ENCODE measurements around the gene MIEF1. TPM values are rescaled to one million over a fixed set of nuclear protein-coding genes. Genes with fewer than 3 reads are reported as not detected.

MIEF1 gene
- total RNA-seq, 2 donors from 2014 or later, result 18.8 to 36.9 TPM

DNA sequence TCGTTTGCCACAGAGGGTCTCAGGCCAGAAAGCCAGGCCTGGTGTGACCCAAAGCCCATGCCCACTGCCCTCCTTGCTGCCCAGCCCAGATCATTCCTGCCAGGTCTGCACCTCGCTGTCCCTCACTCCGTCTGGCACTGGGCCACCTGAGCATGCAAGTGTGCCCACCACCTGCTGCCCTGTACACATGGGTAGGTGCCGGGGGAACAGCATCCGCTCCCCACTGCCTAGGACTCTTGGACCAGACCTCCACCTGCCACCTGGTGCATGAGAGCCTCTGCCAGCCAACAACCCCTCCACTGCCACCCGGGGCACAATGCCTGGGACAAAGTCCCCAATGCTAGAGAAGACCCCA lies 32.8 kb upstream of the MIEF1 start:
- Histone ChIP-seq H3K27ac (no peak overlapping the region), H3K9me3 (no peaks in the 10 kb centered on the region), H3K4me3 (no peak overlapping the region), H3K4me1 (ENCODE audit: control insufficient read depth in 1 of 2, low read depth in 2 of 2) (peaks cover 0 to 5% of the 10 kb centered on the region in 2 donors), H3K27me3 (replicated peaks; ENCODE audit: insufficient read depth) (no peaks in the 10 kb centered on the region), H3K36me3 (no peaks in the 10 kb centered on the region)
- DNase-seq (ENCODE audit: low spot score), result no peak
- TF ChIP-seq, protein P1, sequence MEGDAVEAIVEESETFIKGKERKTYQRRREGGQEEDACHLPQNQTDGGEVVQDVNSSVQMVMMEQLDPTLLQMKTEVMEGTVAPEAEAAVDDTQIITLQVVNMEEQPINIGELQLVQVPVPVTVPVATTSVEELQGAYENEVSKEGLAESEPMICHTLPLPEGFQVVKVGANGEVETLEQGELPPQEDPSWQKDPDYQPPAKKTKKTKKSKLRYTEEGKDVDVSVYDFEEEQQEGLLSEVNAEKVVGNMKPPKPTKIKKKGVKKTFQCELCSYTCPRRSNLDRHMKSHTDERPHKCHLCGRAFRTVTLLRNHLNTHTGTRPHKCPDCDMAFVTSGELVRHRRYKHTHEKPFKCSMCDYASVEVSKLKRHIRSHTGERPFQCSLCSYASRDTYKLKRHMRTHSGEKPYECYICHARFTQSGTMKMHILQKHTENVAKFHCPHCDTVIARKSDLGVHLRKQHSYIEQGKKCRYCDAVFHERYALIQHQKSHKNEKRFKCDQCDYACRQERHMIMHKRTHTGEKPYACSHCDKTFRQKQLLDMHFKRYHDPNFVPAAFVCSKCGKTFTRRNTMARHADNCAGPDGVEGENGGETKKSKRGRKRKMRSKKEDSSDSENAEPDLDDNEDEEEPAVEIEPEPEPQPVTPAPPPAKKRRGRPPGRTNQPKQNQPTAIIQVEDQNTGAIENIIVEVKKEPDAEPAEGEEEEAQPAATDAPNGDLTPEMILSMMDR (IDR thresholded peaks at IDR 0.05), result no peak
- no peak for ATAC-seq (ENCODE audit: insufficient number of reproducible peaks, low FRiP score, low read depth)

DNA sequence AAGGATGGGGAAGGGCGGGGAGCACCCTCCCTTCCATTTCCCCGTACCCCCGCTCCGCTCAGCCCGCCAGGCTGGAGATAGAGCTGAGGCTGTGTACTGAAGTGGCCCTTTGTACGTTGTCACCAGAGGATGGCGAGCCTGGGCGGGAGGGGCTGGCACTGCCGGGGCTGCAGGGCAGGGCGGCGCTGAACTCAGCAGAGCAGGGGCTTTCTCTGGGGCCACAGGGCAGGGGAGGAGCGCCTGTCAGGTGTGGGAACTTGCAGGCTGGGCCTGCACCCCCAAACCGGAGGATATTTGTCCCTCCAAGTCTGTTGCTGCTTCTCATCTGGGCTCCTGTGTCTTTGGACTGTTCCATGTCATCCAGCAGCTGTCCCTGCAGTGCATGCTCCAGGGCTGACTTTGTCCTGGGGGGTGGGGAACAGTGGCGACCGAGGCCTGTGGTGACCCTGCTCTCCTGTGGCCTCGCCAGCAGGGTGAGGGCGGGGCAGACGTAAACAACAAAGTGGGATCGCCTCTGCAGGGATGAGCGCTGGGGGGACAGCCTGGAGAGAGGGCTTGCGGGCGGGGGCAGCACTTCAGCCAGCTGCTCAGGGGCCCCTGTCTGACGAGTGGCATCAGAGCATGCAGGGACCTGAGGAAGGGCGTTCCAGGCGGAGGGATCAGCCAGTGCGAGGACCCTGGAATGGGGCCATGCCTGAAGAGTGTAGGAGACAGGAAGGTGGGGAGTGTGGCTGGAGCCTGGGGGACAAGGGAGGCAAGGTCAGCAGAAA lies 32.2 kb upstream of the MIEF1 start:
- Histone ChIP-seq H3K27ac (no peak overlapping the region), H3K4me1 (ENCODE audit: control insufficient read depth in 1 of 2, low read depth in 2 of 2) (peaks cover 0 to 5% of the 10 kb centered on the region in 2 donors)

DNA sequence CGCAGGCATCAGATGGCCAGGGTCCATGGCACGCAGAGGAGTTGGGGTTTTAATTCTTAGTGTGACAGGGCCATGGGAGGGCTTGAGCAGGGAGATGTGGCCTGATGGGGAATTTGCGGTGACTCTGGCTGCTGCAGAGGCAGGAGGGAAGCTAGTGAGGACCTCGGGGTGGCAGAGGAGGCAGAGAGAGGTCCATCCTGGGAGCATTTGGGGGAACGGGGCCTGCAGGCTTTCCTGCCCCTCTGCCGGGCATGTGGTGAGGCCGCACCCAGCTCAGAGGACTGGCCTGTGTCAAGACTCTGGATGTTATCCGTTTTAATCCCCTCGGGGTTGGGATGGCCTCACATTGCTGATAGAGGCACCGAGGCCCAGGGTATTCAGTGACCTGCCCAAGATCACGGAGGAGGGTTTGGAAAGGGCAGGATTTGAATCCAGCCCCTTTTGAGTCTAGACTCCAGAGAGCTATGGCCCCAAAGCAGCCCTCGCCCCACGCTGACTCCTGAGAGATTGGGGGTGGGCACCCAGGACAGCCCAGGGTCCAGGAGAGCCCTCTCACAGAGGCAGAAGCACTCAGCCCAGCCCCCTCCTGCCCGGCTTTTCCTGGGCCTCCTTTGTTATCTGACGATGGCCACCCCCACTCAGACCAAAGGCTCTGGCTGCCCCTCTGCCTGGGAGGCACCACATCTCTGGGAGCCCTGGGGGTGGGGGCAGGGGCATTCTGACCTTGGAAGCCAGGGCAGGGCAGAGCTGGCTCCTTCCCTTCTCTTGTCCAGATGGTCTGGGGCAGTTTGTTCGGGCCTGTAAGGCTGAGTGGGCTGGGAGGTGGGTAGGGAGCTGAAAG lies 31.4 kb upstream of the MIEF1 start:
- Histone ChIP-seq H3K9me3 (no peaks in the 10 kb centered on the region), H3K4me3 (no peak overlapping the region), H3K36me3 (no peaks in the 10 kb centered on the region), H3K27me3 (replicated peaks; ENCODE audit: insufficient read depth) (no peaks in the 10 kb centered on the region), H3K4me1 (ENCODE audit: control insufficient read depth in 1 of 2, low read depth in 2 of 2) (peaks cover 0 to 5% of the 10 kb centered on the region in 2 donors), H3K27ac (no peak overlapping the region)
- TF ChIP-seq, protein P1 (IDR thresholded peaks at IDR 0.05), result no peak
- DNase-seq (ENCODE audit: low spot score) (no peak), ATAC-seq (ENCODE audit: insufficient number of reproducible peaks, low FRiP score, low read depth) (no peak)

More for the DNA sequence above, 32.2 kb upstream of the MIEF1 start:
- H3K4me3 ChIP-seq, result no peak overlapping the region
- no peaks in the 10 kb centered on the region for H3K9me3 ChIP-seq
- no peak for ATAC-seq (ENCODE audit: insufficient number of reproducible peaks, low FRiP score, low read depth)
- no peaks in the 10 kb centered on the region for H3K27me3 ChIP-seq (replicated peaks; ENCODE audit: insufficient read depth)
- H3K36me3 ChIP-seq, result no peaks in the 10 kb centered on the region
- no peak for DNase-seq (ENCODE audit: low spot score)
- TF ChIP-seq, protein P1 (IDR thresholded peaks at IDR 0.05), result no peak

DNA sequence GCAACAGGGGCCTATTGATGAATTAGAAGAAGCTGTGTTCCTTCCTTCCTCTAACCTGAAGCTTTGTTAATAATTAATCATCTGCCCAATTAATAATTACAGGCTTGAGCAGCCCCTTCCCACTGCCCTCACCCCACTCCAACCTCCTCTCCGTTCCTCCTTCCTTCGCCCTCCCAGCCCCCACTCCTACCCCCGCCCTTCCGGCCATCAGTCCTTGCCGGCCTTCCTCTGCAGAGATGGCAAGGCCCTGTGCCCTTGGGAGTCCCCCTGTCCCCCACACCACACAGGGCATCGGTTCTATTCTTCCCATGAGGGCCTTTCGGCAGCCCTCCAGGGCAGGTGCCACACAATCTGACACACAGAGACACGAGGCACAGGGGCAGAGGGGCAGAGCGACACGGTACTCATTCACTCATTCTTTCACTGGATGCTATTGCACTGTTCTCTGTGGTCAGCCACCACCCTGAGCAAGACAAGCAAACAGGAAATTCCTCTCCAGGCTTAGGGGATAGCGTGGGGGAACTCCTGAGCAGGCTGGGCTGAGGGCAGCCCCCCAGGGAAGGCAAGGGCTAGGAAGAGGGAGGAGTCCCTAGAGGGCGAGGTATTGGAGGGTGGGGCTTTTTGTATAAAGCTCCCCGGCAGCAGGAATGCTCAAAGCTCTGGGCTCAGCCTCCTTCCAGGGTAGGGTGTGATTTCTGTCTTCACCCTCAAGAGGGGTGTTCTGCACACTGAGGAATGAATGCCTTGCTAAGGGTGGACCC lies 30.5 kb upstream of the MIEF1 start:
- DNase-seq (ENCODE audit: low spot score) (no peak), ATAC-seq (ENCODE audit: insufficient number of reproducible peaks, low FRiP score, low read depth) (no peak)
- no peak overlapping the region for H3K4me3 ChIP-seq
- TF ChIP-seq, protein P1 (IDR thresholded peaks at IDR 0.05), result no peak
- peaks cover 0 to 5% of the 10 kb centered on the region in 2 donors for H3K4me1 ChIP-seq (ENCODE audit: control insufficient read depth in 1 of 2, low read depth in 2 of 2)
- no peak overlapping the region for H3K27ac ChIP-seq
- no peaks in the 10 kb centered on the region for H3K36me3 ChIP-seq
- H3K27me3 ChIP-seq (replicated peaks; ENCODE audit: insufficient read depth), result no peaks in the 10 kb centered on the region
- H3K9me3 ChIP-seq, result no peaks in the 10 kb centered on the region

Data from thoracic aorta (tissue), 2 donors.